Measurements from ENCODE around the gene DGKB.

DNA sequence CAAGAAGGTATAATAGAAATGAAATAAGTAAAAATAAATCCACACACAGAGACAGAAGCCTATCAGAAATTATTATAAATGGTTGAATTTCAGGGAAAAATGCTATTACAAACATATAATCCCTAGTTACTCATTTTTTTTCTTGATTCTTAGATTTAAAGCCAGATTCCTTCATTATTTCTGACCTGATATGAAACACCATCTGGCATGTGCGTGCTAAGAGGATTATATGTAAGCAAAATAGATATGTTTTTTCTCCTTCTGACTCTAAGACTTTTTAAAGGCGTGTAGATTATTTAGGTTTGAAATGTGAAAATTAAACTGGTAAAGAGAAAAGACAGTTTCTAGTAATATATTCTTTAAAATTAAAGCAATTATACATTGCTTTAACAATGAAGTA, 676.4 kb downstream of the DGKB start:
- TF ChIP-seq, protein P1, sequence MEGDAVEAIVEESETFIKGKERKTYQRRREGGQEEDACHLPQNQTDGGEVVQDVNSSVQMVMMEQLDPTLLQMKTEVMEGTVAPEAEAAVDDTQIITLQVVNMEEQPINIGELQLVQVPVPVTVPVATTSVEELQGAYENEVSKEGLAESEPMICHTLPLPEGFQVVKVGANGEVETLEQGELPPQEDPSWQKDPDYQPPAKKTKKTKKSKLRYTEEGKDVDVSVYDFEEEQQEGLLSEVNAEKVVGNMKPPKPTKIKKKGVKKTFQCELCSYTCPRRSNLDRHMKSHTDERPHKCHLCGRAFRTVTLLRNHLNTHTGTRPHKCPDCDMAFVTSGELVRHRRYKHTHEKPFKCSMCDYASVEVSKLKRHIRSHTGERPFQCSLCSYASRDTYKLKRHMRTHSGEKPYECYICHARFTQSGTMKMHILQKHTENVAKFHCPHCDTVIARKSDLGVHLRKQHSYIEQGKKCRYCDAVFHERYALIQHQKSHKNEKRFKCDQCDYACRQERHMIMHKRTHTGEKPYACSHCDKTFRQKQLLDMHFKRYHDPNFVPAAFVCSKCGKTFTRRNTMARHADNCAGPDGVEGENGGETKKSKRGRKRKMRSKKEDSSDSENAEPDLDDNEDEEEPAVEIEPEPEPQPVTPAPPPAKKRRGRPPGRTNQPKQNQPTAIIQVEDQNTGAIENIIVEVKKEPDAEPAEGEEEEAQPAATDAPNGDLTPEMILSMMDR (IDR thresholded peaks at IDR 0.05): no peak
- TF ChIP-seq TEAD4 (IDR thresholded peaks at IDR 0.05; ENCODE audit: borderline replicate concordance, insufficient read depth) (no peak), EZH2phosphoT487 (IDR thresholded peaks at IDR 0.05; ENCODE audit: borderline replicate concordance, low read depth) (no peak), YY1 (IDR thresholded peaks at IDR 0.05; ENCODE audit: low read depth) (no peak), SIN3A (IDR thresholded peaks at IDR 0.05; ENCODE audit: borderline replicate concordance, low read depth, low read length) (no peak), GATA2 (CRISPR knock-in tag; IDR thresholded peaks at IDR 0.05) (no peak), TCF12 (IDR thresholded peaks at IDR 0.05) (no peak)
- TF ChIP-seq, protein P2, sequence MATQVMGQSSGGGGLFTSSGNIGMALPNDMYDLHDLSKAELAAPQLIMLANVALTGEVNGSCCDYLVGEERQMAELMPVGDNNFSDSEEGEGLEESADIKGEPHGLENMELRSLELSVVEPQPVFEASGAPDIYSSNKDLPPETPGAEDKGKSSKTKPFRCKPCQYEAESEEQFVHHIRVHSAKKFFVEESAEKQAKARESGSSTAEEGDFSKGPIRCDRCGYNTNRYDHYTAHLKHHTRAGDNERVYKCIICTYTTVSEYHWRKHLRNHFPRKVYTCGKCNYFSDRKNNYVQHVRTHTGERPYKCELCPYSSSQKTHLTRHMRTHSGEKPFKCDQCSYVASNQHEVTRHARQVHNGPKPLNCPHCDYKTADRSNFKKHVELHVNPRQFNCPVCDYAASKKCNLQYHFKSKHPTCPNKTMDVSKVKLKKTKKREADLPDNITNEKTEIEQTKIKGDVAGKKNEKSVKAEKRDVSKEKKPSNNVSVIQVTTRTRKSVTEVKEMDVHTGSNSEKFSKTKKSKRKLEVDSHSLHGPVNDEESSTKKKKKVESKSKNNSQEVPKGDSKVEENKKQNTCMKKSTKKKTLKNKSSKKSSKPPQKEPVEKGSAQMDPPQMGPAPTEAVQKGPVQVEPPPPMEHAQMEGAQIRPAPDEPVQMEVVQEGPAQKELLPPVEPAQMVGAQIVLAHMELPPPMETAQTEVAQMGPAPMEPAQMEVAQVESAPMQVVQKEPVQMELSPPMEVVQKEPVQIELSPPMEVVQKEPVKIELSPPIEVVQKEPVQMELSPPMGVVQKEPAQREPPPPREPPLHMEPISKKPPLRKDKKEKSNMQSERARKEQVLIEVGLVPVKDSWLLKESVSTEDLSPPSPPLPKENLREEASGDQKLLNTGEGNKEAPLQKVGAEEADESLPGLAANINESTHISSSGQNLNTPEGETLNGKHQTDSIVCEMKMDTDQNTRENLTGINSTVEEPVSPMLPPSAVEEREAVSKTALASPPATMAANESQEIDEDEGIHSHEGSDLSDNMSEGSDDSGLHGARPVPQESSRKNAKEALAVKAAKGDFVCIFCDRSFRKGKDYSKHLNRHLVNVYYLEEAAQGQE (IDR thresholded peaks at IDR 0.05; ENCODE audit: low read depth, low read length): no peak
- TF ChIP-seq, protein P3, sequence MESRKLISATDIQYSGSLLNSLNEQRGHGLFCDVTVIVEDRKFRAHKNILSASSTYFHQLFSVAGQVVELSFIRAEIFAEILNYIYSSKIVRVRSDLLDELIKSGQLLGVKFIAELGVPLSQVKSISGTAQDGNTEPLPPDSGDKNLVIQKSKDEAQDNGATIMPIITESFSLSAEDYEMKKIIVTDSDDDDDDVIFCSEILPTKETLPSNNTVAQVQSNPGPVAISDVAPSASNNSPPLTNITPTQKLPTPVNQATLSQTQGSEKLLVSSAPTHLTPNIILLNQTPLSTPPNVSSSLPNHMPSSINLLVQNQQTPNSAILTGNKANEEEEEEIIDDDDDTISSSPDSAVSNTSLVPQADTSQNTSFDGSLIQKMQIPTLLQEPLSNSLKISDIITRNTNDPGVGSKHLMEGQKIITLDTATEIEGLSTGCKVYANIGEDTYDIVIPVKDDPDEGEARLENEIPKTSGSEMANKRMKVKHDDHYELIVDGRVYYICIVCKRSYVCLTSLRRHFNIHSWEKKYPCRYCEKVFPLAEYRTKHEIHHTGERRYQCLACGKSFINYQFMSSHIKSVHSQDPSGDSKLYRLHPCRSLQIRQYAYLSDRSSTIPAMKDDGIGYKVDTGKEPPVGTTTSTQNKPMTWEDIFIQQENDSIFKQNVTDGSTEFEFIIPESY (IDR thresholded peaks at IDR 0.05; ENCODE audit: borderline replicate concordance, low read depth): no peak
- TF ChIP-seq, protein P4, sequence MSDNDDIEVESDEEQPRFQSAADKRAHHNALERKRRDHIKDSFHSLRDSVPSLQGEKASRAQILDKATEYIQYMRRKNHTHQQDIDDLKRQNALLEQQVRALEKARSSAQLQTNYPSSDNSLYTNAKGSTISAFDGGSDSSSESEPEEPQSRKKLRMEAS (IDR thresholded peaks at IDR 0.05; ENCODE audit: low read depth): no peak

All from SK-N-SH (cell line).